GM19240 (cell line): ENCODE data around the gene PTTG1.
A peak's percentile ranks its signal among the peaks of the same experiment; 100 is the strongest.

ENCODE experiments used
- DNase-seq: peaks from one replicate; pipeline ENCODE4 v3.0.0; 2011; ENCODE audit warnings: low spot score; ENCODE audit not compliant: insufficient read length

PTTG1 gene

DNA sequence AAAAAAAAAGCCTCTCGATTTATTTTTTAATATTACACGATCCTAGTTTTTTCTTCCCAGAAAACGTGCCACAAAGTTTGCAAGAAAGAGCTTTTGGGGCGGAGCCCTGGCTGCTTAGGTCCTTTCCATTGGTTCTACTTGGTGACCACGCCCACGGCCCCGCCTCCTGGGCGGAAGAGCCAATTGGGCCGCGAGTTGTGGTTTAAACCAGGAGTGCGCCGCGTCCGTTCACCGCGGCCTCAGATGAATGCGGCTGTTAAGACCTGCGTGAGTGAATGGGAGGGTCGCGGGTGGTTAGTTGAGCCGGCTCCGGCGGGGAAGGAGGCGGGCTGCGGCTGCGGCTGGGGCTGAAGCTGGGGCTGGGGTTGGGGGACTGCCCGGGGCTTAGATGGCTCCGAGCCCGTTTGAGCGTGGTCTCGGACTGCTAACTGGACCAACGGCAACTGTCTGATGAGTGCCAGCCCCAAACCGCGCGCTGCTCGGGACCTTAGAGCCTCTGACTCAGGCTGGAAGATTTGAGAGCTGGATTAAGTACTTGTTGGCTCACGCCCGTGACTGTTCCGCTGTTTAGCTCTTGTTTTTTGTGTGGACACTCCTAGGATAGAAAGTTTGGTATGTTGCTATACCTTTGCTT, at the start of gene PTTG1:
PTTG1 (plus strand) TSS at position 231 of the 634 bp plus-strand sequence. CDS start 458 bp downstream, outside the sequence.
- DNase-seq, result no peak

DNA sequence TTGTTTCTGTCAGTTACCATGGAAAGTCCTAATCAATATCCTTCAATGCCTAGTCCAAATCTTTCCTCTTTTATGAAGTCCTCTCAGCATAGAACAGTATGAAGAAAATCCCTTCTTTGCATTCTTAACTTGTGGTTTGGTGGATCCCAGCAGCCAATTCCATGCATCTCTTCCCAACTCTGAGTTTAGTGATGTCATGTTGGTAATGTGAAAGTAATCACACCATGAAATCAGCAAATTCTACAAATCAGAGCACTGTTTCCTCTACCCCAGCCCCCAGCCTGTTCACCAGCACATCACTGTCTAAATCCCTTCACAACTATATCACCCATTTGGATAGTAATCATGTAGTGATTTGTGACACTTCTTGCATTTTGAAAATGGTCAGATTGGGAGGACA, 46.5 kb upstream of the PTTG1 start:
- DNase-seq, result no peak

DNA sequence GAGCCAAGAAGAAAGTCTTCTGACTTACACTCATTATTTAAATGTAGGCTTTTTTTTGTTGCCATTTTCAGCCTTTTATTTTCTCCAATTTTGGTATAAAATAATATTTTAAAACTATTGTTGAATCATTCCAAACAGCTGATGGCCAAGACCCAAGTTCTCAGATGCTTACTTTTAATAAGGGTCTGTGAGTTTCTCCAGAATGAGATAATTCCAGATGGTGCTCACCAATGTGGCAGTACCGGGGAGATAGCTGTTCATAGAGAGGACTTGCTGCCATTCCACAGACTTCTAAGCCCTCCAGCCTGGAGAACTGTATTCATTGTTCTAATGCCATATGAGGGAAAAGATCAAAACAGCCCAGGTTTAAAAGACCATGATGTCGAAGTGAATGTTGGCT, 46.0 kb upstream of the PTTG1 start:
- DNase-seq, result no peak

DNA sequence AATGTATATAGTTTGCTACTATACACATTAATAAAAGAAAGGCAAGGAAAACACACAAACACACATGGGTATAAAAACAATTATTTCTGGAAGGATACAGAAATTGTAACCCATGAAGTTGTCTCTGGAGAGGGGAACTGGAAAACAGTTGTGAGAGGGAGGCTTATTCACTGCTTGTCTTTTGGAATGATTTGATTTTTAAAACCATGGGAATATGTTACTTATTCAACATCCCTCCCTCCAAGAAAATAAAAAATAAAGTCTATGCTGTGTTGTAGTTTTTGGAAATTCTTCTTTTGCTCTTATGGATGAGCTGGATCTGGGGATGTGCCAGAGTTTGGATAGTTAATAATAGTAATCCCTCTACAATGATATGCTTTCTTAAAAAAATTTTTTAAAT, 45.2 kb upstream of the PTTG1 start:
- DNase-seq, result no peak

DNA sequence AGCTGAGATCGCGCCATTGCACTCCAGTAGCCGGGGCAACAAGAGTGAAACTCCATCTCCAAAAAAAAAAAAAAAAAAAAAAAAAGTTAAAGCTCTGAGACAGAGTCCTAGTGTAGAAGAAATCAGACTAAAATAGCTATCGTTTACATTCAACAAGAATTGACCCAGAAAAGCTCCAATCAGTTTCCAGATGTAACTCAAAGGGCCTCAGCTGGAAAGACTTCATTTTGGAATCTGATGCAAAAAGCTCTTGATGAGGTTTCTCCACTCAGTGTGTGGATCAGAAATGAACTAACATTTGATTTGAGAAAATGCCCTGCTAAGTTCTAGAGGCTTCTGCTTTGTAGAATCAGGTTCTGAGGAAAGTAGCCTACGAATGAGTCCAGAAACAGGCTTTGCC, 44.0 kb upstream of the PTTG1 start:
- no peak for DNase-seq

DNA sequence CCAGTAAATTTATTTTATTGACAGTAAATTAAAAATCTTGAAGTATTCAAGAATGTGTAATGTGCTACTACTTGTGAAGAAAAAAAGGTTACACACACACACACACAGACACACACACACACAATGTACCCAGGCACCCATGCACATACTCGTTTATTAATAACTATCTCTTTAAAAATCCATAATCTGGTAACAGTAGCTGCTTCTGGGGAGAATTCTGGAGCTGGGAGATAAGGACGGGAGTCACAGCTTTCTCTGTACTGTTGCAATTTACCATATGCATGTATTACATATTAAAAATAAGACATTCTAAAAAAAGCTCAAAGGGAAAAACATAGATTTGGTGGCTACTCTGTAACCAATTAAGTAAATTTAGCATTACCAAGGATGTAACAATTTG, 43.3 kb upstream of the PTTG1 start:
- DNase-seq, result no peak

DNA sequence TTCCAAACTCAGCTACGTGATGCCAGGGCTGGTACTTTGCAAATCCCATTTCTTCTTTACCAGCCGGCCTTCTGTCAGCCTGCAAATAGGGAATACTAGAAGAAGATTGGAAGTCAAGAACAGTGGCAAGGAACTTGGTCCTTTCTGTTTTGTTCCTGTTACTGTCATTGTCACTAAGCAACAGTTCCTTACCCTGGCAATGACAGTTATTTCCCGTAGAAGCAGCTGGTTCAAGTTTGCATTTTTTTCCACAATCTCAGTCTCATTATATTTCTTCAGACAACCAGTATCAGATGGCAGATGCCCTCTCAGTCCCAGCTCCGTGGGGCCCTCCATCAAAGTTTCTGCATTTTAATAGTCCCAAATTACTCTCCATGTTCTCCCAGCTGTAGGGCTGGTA, 42.1 kb upstream of the PTTG1 start:
- DNase-seq, result no peak

DNA sequence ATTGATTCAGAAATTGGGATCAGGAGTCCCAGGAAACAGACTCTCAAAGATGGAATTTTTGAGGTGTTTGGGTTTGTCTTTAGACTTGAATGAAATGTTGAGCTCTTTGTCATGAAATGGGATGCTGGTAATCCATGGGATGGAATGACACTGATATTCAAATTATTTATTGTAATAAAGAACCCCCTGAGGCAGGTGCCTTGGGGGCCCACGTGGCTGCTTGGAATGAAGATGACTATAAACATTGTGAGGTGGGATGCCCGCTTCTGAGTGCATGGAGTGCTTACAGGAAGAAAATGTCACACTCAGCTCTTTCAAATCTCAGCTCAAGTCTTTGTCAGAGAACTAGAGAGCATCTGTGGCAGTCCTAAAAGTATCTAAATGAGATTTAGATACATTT, 41.6 kb upstream of the PTTG1 start:
- DNase-seq, result no peak

DNA sequence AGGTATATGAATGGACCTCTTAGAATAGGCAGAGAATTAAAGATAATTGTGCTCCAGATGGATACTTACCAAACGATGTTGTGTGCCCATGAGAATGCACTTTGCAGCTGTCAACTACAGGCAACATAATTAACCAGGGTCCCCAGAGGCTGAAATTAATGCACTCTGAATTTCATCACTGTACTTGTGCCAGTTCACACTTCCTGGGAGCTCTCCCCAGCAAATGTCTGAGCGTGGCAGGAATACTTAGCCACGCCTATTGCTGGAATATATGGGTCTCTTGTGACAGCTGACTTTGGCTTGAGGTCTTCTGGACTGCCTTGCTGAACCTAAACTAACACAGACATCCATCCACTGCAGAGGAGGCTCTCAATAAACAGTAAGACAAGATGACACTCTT, 39.3 kb upstream of the PTTG1 start:
- DNase-seq, result no peak

DNA sequence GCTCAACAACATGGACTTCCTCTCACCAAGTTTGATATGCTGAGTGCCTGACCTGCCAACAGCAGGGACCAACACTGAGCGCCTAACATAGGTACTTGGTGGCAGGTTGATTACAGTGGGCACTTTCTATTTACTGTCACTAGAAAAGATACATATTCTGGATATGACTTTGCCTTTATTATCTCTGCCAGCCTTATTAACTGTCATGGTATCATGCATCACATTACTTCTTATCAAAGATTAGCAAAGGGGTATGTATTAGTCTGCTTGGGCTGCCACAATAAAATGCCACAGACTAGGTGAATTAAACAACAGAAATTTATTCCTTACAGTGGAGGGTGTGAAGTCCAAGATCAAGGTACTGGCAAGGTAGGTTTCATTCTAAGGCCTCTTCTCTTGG, 37.0 kb upstream of the PTTG1 start:
- no peak for DNase-seq

DNA sequence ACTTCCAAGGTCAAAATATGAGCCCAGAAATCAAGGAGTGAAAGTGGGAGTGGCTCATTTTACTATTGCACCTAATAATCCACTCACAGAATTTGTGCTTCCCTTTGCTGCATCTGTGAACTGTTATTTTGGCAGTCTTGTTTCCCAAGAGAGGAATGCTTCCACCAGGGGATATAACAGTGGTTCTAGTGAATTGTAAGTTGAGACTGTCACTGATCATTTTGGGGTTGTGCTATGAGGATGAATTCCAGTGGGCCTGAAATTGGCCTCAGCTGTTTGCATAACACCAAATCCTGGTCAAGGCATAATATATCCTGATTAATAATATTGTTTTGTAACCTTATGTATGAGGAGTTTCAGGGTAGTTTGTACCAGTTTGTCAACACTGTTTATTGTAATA, 36.2 kb upstream of the PTTG1 start:
- no peak for DNase-seq

DNA sequence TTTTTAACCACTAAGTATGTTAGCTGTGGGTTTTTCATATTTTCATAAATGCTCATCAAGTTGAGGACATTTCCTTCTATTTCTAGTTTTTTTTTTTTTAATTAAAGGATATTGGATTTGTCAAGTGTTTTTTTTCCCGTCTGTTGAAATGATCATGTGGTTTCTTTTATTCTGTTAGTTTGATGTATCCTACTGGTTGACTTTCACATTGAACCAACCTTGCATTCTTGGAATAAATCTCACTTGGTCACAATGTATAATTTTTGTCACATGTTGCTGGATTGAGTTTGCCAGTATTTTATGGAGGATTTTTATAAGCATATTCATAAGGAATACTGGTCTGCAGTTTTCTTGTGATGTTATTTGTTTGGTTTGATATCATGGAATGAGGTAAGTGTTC, 34.2 kb upstream of the PTTG1 start:
- no peak for DNase-seq

DNA sequence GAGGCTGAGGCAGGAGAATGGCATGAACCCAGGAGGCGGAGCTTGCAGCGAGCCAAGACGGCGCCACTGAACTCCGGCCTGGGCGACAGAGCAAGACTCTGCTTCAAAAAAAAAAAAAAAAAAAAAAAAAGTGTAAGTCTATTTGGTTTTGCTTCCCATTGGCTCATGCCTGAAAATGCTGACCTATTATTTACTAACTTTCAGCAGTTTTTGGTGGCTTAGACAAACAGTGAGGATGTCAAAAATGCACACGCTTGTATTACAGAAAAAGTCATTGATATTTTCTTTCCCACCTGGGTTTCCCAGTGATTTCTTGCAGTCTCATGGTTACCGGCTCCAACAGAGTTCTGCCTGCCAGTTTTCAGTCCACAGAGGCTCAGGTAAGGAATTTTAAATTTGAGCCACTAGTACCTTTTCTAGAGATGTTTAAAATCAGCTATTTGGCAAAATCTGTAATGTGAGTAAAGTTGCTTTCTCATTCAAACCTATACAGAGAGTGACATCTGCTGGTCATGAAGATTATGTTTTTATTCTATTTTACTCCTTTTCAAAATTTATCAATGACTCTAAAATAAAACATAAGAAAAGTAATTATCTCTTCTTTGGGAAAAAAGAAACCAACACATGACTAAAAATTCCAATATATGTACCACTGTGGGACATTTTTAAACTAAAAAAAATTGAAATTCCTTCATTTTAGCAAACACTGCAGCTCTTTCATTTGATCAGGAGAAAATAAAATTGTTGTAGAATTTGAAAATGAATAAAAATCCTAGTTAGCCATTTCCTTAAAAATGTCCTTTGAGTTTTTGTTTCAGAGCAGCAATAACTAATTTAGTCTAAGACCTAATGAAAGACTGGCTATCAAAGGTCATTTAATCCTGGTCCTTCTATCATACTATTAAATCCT, 30.6 kb upstream of the PTTG1 start:
- DNase-seq, result no peak

DNA sequence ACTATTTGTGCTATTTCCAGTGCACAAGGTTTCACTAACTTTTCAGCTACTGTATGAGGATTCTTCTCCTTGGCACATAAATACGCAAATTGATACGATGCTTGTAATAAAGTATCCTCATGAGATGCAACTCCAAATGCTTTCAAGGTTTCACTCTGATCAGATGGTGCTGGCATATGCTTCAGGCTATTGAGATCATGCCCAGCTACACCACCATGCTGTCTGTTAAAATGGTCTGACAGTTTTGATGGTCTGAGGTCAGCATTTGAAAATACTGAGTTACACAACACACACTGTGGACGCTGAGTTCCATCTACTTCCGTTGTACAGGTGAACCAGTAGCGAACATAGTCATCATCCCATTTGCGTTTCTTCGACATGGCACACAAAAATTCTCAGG, 26.5 kb upstream of the PTTG1 start:
- no peak for DNase-seq

DNA sequence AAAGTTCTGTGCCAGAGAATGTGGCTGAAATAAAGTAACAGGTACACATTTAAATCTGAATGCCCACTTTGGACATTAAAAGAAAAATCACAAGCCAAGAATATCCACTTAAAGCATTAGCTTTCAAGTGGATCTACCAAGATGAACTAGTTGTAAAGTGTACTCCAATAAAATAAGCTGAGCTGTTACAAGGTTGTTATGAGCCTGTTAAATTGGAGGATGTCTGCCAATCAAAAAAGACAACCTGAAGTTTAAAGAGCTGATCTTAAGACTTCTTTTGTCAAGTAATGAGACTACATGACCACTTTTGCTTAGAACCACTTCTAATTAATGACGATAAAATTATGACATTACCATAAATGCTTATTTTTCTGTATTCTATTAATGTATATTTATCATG, 24.2 kb upstream of the PTTG1 start:
- no peak for DNase-seq

DNA sequence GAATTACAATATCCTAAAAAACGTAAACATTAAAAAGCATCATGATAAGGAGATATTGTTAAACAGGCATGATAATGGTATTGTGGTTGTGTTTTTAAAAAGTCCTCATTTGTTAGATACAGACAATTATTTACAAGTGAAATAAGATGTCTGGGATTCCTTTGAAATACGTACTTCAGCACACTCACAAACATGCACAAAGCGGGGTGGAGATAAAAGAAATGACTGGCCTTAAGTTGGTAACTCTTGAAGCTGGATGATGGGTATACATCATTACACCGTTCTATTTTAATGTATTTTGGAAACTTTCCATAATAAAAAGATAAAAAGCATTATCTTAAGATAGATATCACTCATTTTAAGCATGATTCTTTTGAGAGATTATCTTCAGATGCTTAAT, 22.8 kb upstream of the PTTG1 start:
- no peak for DNase-seq

DNA sequence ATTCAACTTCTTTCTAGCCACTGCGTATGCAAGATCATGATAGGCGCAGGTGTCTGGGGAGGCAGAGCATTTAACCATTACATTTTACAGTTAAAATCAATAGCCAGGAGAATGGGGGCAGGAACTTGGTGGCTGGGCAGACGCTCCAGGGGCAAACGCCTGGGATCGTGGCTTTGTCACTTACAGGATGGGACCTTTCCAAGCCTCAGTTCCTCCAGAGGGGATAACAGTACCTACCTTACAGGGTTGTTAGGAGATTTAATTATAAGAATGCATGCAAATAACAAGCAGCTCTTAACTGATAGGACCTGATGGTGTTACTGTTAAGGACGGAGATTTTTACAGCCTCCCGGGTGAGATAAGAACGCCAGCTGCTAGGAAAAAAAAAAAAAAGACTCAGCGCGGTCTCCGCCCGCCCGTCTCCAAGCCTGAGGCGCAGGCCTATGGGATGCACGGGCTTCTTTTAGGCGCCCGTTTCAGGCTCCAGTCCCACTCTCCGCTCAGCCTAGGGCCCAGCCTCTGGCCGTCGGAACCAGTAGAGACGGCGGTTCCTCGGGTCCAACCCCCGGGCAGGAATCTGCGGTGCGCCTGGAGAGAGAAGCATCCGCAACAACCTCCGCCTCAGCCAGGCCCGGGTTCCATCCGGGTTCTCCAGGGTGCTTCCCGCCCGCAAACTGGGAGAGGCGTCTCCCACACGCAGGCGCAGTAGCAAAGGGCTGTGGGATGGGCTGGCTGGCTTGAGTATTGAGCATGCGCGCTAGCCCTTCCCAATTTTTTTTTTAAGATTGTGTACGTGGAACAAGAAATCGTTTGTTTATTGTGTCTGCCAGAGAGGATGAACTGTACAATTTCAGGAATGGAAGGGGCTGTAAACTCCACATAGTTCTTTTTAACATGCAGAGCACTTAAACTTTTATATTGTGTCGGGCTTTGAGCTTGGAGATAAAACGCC, 22.0 kb upstream of the PTTG1 start, which contains the start of gene FAM200C:
FAM200C (minus strand) TSS at position 653 of the 952 bp plus-strand sequence. CDS start 4,564 bp downstream, outside the sequence.
- peak; percentile 66 for DNase-seq

DNA sequence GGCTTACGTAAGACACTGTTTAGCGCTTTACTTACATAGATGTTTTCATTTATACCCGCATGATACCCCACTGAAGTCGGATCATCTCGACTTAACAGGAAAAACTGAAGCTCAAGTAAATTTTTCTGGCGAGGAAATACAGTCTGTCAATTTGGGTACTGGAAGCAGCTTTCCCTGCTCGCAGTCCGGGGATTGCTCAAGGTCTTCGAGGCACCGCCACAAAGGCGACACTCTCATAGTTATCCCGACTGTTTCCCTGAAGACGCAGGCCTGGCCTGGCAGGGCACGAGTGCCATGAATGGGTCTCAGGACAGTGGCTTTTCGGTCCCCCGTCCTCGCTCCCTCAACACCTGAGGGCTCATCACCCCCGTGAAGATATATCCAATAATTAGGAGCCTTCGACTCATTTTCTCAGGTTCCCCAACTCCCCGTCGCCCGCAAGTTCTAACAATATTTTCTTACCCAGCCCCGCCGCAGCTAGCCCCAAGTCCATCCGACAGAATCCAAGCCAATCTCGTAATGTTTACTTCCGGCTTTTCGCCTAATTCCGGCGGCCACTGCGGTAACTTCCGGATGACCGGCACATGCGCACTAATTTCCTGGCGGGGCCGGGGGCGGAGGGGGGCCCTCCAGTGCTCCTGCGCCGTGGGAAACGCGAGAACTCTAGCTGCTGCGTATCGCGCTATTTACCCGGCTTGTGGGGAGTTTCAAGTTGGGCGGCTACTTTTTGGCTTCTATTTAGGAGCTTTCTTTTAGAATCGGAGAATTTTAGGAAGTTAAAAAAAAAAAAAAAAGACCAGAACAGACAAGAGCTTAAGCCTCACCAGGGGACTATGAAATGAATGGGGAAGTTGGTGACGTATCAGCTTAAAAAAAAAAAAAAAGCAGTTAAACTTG, 2.8 kb upstream of the PTTG1 start, which contains the start of gene SLU7:
SLU7 (minus strand) TSS at position 521 of the 897 bp plus-strand sequence. CDS start 3,787 bp downstream, outside the sequence.
- DNase-seq, result peak; percentile 76

DNA sequence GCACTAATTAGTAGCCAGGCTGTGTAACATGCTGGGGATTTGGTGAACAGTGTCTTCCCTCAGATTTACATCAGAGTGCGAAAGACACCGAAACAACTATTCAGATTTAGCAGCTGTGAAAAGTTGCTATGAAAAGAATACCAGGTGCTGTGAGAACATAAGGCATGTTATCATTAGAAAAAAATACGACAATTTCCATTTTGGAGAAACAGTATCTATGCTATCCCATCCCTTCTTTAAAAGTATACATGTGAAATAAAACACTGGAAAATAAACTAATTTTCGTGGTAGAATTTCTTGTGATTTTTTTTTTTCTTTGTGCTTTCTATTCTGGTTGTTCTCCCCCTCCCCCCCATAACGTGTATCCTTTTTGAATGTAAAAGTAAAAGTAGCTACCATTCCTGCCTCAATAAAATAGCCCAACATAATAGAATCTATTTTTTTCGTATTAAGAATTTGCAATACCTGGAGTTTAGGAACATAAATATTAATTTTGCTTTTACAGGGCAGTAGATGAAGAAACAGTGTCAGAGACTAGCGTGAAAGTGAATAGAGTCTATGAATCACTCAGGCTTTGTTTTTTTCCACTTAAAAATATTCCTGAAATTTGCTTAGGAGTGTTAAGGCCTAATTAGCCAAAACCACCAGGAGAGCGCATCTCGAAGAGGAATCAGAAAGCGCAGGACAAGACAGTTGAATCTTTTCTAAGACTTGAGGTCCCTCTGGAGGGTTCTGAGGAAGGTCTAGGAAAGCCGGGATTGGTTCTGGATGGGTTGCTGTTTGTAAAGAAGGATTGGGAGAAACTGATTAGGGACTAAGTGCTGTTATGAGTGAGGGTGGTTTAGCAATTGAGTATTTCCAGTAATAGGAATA, 2.0 kb upstream of the PTTG1 start:
- no peak for DNase-seq

DNA sequence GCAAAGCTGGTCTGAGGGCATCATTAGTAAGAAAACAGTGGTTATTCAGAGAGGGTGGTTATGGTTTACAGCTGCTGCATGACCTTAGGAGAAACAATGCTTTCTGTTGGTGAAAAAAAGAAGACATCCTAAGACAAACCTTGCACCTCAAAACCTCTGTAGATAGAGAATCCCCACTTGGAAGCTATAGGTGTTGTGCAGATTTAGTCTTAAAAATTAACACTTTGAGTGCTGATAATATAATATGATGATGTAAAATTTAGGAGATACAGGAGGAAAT, 1.4 kb upstream of the PTTG1 start:
- no peak for DNase-seq
